Measurements from ENCODE around the gene GALK1. TPM values are rescaled to one million over a fixed set of nuclear protein-coding genes. Genes with fewer than 3 reads are reported as not detected.

GALK1 gene
- total RNA-seq, 4 donors from 2014 or later, result 8.7 to 18.3 (median 11.0) TPM

- ATAC-seq (no peak), DNase-seq (no peak)
- in situ Hi-C loops (cut with MboI; ENCODE audit: low sequenced_read_pairs in 4 of 4), result no loop called here
- H3K4me1 ChIP-seq, result no peaks in the 10 kb centered on the region
- no peaks in the 10 kb centered on the region for H3K27me3 ChIP-seq
- H3K27ac ChIP-seq, result no peak overlapping the region
- H3K36me3 ChIP-seq, result no peaks in the 10 kb centered on the region
- no peak for TF ChIP-seq CTCF (IDR thresholded peaks at IDR 0.05 in 4 of 5, conservative IDR thresholded peaks at IDR 0.05 in 1 of 5)
- TF ChIP-seq POLR2A (IDR thresholded peaks at IDR 0.05), result no peak
- no peaks in the 10 kb centered on the region for H3K9me3 ChIP-seq
- intact Hi-C loops (cut with DNase I; ENCODE audit: low total_unique reads), result no loop called here
- H3K4me3 ChIP-seq, result no peak overlapping the region
Measured at GRCh38 chr17:75737133-75737962, 27.6 kb downstream of the GALK1 start.

DNA sequence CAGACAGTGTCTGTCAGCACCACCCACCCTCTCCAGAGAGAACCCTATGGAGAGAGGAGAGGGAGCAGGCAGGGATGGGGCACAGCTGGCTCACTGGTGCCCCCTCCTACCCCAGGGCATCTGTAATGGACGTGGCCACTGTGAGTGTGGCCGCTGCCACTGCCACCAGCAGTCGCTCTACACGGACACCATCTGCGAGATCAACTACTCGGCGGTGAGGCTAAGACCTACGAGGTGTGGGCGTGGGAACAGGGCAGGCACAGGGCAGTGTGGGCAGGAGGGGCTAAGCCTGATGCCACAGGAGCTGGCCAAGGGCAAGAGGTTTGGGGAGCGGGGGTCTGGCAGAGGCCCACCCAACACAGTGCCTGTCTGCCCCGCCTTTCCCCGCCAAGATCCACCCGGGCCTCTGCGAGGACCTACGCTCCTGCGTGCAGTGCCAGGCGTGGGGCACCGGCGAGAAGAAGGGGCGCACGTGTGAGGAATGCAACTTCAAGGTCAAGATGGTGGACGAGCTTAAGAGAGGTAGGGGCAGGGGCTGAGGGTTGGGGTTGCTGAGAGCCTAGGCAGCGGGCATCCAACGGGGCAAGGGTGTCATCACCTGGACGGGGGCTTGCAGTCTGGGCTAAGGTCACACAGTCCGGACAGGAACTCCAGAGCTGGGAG, 28.7 kb downstream of the GALK1 start:
- no peak for DNase-seq
- no peaks in the 10 kb centered on the region for H3K36me3 ChIP-seq
- in situ Hi-C loops (cut with MboI; ENCODE audit: low sequenced_read_pairs in 4 of 4), result no loop called here

GRCh38 chr17:75734674-75735294, 30.2 kb downstream of the GALK1 start:
- H3K36me3 ChIP-seq, result no peaks in the 10 kb centered on the region

More for the DNA sequence above, 28.7 kb downstream of the GALK1 start:
- Histone ChIP-seq H3K27ac (no peak overlapping the region), H3K4me3 (no peak overlapping the region), H3K4me1 (no peaks in the 10 kb centered on the region), H3K9me3 (no peaks in the 10 kb centered on the region), H3K27me3 (no peaks in the 10 kb centered on the region)
- ATAC-seq, result no peak
- TF ChIP-seq CTCF (IDR thresholded peaks at IDR 0.05 in 4 of 5, conservative IDR thresholded peaks at IDR 0.05 in 1 of 5), result no peak
- no peak for TF ChIP-seq POLR2A (IDR thresholded peaks at IDR 0.05)
- intact Hi-C loops (cut with DNase I; ENCODE audit: low total_unique reads), result no loop called here

DNA sequence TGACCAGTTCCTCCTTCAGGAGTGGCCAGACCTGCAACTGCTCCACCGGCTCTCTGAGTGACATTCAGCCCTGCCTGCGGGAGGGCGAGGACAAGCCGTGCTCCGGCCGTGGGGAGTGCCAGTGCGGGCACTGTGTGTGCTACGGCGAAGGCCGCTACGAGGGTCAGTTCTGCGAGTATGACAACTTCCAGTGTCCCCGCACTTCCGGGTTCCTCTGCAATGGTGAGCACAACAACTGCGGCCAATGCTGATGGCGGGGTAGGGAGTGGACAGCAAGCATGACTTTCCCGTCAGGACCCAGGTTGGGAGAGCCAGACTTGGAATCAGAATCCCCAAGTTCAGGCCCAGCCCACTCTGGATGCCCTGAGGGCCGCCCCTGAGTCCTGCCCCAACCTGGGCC, 31.5 kb downstream of the GALK1 start:
- DNase-seq, result no peak
- no peaks in the 10 kb centered on the region for H3K27me3 ChIP-seq
- in situ Hi-C loops (cut with MboI; ENCODE audit: low sequenced_read_pairs in 4 of 4), result no loop called here

More at GRCh38 chr17:75734674-75735294, 30.2 kb downstream of the GALK1 start:
- Histone ChIP-seq H3K4me3 (no peak overlapping the region), H3K4me1 (no peaks in the 10 kb centered on the region), H3K9me3 (no peaks in the 10 kb centered on the region), H3K27me3 (no peaks in the 10 kb centered on the region), H3K27ac (no peak overlapping the region)
- DNase-seq (no peak), ATAC-seq (no peak)
- intact Hi-C loops (cut with DNase I; ENCODE audit: low total_unique reads), result no loop called here
- TF ChIP-seq CTCF (IDR thresholded peaks at IDR 0.05 in 4 of 5, conservative IDR thresholded peaks at IDR 0.05 in 1 of 5), result no peak
- no peak for TF ChIP-seq POLR2A (IDR thresholded peaks at IDR 0.05)
- in situ Hi-C loops (cut with MboI; ENCODE audit: low sequenced_read_pairs in 4 of 4), result no loop called here

More for the DNA sequence above, 31.5 kb downstream of the GALK1 start:
- Histone ChIP-seq H3K36me3 (no peaks in the 10 kb centered on the region), H3K4me3 (no peak overlapping the region), H3K27ac (no peak overlapping the region), H3K4me1 (no peaks in the 10 kb centered on the region), H3K9me3 (no peaks in the 10 kb centered on the region)
- no peak for ATAC-seq
- intact Hi-C loops (cut with DNase I; ENCODE audit: low total_unique reads), result no loop called here
- TF ChIP-seq POLR2A (IDR thresholded peaks at IDR 0.05) (no peak), CTCF (IDR thresholded peaks at IDR 0.05 in 4 of 5, conservative IDR thresholded peaks at IDR 0.05 in 1 of 5) (no peak)

Data from gastrocnemius medialis (tissue), 4 donors.